Measurements from ENCODE around the gene WAC.
"Not testable (repeated sequence)": the region's sequence is repeated elsewhere in the genome, so short reads cannot be mapped to it uniquely, and the experiment has no call there.

The WAC gene

DNA sequence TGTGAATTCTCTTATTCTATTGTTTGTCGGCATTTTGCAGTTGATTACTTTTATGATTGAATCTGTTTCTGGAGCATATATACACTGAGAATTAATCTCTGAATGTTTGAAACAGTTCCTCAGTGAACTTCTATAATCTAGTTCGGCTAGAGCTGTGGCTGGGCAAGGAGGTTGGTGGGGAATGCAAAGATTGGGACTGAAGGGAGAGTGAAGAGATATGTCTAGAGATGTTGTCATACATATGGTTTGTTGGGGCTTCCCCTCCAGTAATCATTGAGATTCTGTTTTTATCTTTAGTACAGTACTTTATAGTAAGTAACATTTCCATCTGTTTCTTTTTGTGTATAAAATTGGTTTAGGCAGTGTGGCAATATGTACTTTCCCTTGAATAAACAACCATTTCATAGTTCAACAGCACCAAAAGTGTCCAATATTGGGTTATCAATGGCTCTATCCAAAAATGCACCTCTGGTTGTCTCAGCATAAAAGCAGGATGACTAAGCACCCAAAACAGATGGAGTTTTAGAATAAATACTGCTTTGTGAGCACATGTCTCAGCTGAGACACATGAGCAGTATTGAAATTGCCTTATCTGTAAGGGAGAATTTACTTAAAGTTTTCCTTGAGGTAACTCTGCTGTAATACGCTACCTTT lies 36.7 kb downstream of the WAC start:
- TF ChIP-seq, protein P1, sequence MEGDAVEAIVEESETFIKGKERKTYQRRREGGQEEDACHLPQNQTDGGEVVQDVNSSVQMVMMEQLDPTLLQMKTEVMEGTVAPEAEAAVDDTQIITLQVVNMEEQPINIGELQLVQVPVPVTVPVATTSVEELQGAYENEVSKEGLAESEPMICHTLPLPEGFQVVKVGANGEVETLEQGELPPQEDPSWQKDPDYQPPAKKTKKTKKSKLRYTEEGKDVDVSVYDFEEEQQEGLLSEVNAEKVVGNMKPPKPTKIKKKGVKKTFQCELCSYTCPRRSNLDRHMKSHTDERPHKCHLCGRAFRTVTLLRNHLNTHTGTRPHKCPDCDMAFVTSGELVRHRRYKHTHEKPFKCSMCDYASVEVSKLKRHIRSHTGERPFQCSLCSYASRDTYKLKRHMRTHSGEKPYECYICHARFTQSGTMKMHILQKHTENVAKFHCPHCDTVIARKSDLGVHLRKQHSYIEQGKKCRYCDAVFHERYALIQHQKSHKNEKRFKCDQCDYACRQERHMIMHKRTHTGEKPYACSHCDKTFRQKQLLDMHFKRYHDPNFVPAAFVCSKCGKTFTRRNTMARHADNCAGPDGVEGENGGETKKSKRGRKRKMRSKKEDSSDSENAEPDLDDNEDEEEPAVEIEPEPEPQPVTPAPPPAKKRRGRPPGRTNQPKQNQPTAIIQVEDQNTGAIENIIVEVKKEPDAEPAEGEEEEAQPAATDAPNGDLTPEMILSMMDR (IDR thresholded peaks at IDR 0.05; ENCODE audit: low read length, missing control alignments) = no peak
- DNase-seq (ENCODE audit: low read depth) = peak; percentile 34
- no peak overlapping the region for H3K4me3 ChIP-seq (replicated peaks; ENCODE audit: low read depth, low read length)

DNA sequence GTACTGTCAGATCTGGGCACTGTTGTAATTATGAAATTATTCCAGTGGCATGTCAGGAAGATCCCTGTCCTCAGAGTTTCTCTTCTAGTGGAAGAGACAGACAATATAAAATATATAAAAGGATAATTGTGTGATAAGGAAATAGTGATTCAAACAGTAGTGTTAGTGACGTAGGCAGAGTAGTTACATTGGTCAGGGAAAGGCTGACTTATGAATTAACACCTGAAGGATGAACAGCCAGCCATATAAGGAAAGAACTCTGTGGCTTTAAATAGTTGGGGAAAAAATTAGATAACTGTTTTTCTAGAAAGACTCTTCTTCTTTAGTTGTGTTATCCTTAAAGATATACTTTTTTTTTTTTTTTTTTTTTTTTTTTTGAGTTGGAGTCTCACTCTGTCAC lies 37.7 kb downstream of the WAC start:
- DNase-seq (ENCODE audit: low read depth) = no peak
- TF ChIP-seq, protein P1 (IDR thresholded peaks at IDR 0.05; ENCODE audit: low read length, missing control alignments) = no peak
- H3K4me3 ChIP-seq (replicated peaks; ENCODE audit: low read depth, low read length) = no peak overlapping the region

DNA sequence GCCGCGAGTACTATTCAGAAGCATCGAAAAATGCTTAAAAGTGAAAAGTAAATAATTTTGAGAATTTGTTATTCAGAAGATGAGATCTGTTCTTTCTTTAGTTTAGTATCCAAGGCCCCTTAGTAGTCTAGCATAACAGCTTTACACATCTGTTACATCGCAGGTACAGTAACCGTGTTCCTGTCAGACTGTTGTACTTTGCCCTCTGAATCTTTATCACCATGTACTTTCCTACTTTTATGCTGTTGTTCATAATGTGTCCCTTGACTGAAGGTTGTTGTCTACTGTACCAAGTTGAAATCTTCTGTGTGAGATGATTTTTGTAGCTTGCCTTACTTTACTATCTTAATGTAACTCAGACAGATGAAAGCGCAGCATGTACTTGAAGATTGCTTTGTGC lies 38.3 kb downstream of the WAC start:
- no peak overlapping the region for H3K4me3 ChIP-seq (replicated peaks; ENCODE audit: low read depth, low read length)
- TF ChIP-seq, protein P1 (IDR thresholded peaks at IDR 0.05; ENCODE audit: low read length, missing control alignments) = no peak
- no peak for DNase-seq (ENCODE audit: low read depth)

DNA sequence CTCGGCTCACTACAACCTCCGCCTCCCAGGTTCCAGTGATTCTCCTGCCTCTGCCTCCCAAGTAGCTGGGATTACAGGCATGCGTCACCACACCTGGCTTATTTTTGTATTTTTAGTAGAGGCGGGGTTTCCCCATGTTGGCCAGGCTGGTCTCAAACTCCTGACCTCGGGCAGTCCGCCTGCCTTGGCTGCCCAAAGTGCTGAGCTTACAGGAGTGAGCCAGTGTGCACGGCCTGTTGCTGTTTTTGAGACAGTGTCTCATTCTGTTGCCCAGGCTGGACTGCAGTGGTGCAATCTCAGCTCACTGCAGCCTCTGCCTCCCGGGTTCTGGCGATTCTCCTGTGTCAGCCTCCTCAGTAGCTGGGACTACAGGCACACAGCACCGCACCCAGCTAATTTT lies 41.3 kb downstream of the WAC start:
- DNase-seq (ENCODE audit: low read depth) = not testable (repeated sequence)

DNA sequence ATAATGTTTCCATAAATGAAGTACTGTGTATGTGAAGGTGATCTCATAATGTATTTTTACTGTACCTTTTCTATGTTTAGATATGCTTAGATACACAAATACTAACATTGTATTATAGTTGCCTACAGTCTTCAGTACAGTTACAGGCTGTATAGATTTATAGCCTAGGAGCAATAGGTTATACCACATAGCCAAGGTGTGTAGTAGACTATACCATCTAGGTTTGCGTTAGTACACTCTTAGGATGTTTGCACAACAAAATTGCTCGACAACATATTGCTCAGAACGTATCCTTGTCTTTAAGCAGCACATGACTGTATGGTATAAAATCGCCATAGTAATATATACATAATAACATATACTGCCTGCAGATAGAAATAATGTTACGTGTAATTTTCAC lies 42.9 kb downstream of the WAC start:
- no peak overlapping the region for H3K4me3 ChIP-seq (replicated peaks; ENCODE audit: low read depth, low read length)
- TF ChIP-seq, protein P1 (IDR thresholded peaks at IDR 0.05; ENCODE audit: low read length, missing control alignments) = no peak
- DNase-seq (ENCODE audit: low read depth) = no peak

More for the DNA sequence above, 41.3 kb downstream of the WAC start:
- H3K4me3 ChIP-seq (replicated peaks; ENCODE audit: low read depth, low read length) = not testable (repeated sequence)

DNA sequence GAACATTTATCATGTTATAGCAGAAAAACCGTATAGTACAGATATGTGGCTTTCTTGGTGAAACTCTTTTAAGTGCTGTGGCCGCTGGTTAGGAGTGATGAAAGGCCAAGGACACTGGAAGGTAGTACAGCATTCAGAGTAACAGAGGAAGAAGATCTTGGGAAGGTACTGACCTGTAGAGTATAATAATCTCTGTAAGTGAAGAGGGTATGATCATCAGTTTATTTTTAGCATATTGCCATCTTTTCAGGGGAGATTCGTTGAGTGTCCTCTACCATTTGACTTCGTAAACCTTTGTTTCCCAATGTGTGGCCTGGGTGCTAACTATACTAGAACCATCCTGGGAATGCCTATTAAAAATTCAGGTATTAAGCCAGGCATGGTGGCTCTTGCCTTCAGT lies 44.6 kb downstream of the WAC start:
- H3K4me3 ChIP-seq (replicated peaks; ENCODE audit: low read depth, low read length) = no peak overlapping the region
- DNase-seq (ENCODE audit: low read depth) = no peak
- TF ChIP-seq, protein P1 (IDR thresholded peaks at IDR 0.05; ENCODE audit: low read length, missing control alignments) = no peak

DNA sequence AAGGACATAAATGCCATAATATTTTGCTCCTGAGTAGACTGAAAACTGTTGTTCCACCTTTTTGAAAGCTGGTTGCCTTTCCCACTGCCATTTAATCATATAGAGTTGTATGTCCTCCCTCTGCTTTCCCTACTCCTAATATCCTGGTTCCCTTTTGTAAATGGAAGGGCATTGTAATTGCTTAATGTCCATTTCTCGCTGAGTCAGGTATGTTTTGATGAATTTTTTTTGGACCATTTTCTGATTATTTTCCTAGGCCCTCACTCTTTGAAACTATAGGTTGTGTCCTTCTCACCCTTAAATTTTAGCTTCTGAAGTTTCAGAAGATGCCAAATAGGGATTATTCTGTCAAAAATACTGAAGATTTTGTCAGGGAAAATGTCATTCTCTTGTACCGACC lies 45.5 kb downstream of the WAC start:
- H3K4me3 ChIP-seq (replicated peaks; ENCODE audit: low read depth, low read length) = no peak overlapping the region
- TF ChIP-seq, protein P1 (IDR thresholded peaks at IDR 0.05; ENCODE audit: low read length, missing control alignments) = no peak
- no peak for DNase-seq (ENCODE audit: low read depth)

Measured in fibroblast of pulmonary artery (primary cell).